HG03575 (cell line): Measurements from ENCODE around the gene IGSF11.

Experiments
- ATAC-seq: cut with Tn5 transposase; IDR thresholded peaks from one replicate; pipeline ENCODE4 v1.9.1; 2021; ENCODE audit not compliant: unreplicated experiment, insufficient number of reproducible peaks, low FRiP score; ENCODE audit errors: extremely low read depth

IGSF11 gene

DNA sequence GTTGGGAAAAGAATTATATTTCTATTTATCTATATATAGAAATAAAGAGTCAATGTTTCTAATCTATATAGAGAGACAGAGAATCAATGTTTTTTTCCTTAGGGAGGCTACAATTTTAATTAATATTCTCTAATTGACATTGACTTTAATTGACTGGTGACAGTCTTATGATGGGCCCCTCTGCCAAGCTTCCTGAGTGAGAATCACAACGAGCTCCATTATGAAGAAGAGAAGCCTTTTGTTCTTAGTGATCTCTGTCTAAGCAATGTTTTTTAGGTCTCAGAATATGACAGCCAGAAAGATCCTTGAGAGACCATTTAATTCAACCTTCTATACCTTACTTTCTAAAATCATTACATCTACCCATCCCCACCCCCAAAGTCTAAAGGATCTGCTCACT, 70.9 kb downstream of the IGSF11 start:
- ATAC-seq, result no peak

DNA sequence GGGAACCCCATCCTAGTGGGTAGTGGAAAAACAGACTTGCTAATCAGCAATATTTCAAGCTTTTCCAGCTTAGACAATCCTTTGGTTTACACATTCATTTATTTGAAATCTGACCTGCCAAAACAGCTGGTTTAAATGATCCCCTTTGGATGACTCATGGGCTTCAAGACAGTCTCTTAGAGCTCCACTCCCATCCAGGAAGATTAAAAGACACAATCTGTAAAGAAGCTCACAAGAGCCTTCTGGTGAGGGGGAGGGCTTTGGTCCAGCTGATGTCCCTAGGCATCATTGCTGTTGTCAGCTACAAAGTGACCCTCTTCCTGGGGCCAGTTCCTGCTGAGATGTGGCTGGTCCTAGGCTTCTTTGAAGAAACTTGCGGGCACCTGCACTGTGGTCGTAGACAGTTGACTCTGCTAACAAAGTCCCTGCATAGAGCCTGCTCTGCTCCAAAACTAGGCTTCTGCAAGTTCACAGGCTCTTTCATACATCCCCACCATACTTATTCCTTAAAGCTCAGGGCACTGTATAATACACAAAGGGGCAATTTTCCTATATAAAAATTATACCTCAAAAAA, 73.7 kb downstream of the IGSF11 start:
- no peak for ATAC-seq

DNA sequence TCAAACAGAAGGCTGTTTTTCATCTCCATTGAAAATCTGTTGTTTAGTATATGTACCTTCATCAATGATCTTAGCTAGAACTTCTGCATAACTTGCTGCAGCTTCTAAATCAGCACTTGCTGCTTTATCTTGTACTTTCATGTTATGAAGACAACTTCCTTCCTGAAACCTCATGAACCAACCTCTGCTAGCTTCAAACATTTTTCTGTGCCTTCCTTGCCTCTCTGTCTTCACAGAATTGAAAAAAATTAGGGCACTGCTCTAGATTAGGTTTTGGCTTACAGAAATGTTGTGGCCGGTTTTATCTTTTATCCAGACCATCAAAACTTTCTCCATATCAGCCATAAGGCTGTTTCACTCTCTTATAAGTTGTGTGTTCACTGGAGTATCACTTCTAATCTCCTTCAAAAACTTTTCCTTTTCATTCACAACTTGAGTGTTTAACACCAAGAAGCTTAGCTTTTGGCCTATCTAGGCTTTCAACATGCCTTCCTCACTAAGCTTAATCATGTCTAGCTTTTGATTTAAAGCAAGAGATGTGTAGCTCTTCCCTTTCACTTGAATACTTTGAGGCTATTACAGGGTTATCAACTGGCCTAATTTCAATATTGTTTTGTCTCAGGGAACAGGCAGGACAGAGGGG, 78.6 kb downstream of the IGSF11 start:
- ATAC-seq, result no peak

DNA sequence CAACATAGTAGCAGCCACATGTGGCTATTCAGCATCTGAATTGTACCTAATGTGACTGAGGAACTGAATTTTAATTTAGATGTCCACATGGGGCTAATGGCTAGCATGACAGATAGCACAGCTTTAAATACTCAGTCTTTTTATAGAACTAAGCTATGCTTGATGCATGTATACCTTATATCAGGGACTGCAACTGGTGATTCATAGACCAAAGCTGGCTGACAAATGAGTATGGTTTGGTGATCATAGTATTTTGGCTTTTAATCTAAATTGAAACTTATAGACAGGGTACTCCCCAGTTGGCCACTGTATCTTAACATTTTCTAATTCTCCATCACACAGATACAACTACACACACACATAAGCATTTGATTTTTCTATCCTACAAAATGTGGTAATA, 83.6 kb downstream of the IGSF11 start:
- ATAC-seq, result no peak

DNA sequence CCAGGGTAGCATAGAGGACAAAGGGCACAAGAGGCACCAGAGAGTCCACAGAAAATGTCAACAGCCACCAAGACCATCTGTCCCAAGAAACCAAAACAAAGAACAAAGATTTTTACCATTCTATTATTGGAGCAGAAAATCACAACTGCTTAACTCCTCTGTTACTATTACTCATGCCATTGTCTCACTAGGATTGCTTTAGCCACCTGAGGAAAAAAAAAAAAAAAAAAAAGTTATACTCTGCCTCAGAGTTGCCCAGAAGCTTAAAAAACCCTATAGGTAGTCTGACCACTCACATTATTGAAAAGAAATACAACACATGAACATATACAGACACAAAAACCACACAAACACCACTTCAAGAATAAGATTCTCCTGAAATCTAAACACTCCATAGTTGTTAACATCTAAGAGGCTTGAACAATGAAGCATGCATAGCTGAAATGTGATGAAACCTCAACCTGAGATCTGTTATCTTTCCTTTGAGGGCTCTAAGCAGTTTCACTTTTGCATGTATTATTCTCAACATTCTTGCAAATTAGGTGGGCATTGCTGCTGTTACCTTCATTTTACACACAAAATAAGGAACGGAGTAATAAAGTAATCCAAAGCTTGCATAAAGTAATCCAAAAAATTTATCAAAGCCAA, 85.4 kb downstream of the IGSF11 start:
- no peak for ATAC-seq

DNA sequence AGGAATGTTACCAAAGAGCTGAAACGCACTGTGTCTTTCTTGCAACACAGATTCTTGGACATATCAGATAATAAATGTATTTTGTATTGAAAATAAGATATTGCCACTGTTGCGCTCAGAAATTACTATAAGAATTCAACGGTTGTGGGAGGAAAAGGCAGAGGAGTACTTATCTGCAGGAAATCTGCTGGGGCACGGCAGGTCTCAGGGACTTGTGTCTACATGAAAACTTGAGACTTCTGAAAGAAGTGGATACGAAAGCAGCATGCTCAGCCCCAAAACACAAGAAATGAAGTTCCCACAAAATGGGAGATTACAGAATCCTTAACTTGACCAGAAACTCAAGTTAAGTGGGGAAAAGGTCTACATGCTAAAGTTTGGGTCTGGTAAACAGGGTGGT, 86.5 kb downstream of the IGSF11 start:
- no peak for ATAC-seq

DNA sequence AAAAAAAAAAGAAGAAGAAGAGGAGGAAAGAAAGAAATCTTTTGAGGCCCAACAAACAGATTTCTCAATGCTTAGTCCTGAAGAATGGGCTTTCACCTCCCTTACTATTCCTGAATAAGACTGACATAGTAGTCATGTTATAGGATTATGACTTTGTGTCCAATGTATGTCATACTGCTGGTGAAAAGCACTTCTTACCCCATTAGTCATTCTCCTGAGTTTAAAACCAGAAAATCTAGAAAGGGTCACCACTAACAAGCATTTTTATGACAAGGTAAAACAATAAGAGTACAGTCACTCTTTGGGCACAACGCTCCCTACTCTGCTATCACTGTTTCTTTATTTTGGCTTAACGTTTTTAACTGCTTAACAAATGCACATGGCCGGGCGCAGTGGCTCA, 88.2 kb downstream of the IGSF11 start:
- ATAC-seq, result no peak

DNA sequence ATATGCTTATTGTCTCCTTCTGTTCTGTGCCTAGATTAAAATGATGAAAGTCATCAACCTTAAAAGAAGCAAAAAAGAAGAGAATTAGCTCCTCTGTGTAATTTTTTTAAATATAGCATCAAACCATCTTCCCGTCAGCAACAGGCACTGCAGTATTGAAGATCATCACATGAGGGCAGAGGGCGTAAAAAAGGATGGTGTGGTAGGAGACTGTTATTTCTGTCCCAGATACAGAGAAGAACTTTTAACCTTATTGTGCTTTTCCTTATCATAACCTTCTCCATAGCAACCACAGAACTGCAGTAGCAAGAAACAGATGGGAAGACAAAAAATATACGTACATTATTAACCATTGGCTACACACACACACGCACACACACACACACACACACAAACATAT, 88.8 kb downstream of the IGSF11 start:
- no peak for ATAC-seq

DNA sequence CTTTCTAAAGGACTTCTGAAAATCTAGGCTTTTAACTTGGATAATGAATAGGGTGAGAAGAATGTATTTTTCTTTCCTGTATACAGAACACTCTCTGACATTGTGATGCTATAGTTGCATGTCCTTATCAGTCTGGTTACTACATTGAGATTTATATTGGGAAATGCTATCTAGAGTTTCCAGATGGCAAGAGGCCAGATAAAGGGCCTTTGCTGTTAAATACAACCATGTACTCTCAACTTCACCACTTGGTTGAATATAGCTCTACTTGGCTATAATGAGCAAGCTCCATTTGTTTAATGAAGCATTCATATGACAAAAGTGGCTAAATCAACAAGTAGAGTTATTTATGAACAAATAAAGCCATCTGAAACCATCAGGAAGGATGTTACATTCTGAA, 91.0 kb downstream of the IGSF11 start:
- no peak for ATAC-seq

DNA sequence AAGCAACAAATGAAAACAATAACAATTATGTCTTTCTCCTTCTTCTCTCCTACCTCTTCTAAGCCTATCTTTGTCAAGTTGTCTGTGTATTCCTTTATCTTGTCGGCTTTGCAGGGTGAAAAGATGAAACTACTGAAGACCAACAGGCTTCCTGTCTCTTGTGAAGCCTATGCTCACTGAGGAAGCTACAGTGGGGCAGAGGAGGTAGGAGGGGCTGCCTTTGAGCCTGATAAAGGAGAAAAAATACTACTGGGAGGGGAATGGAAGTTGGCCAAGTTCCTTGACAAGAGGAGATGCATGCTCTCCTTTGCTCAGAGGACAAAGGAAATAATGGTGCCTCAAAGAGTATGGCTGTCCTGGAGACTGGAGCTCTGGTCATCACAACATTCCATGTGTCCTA, 92.0 kb downstream of the IGSF11 start:
- no peak for ATAC-seq

DNA sequence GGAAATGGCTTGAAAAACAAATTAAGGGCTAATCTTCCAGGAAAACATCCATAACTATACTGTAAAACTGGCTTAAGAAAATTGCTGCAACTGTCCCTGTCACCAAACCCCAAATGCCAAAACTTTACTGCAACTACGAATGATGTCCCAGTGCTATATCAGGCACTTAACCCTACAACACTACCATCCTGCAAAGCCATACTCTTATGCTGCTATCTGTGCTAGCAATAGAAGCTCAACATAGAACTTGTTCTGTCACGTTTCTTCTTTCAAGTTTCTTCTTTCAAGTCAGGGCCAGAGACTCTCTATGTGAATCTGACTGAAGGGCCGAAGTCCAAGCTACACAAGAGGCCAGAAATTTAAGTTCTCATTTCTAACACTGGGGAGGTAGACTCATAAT, 92.5 kb downstream of the IGSF11 start:
- ATAC-seq, result no peak

DNA sequence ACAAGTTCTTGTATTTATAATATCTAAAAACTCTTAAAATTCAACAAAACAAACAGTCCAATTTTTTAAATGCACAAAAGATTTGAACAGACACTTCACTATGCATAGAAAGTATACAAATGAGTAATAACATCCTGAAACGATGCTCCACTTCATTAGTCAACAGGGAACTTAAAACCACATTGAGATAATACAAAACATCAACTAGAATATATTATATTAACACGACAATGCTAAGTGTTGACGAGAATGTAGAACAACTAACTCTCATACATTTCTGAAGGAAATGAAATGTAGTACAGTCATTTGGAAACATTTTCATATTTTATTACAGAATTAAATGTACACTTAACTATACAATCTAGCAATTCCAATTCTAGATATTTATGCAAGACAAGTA, 93.4 kb downstream of the IGSF11 start:
- no peak for ATAC-seq

DNA sequence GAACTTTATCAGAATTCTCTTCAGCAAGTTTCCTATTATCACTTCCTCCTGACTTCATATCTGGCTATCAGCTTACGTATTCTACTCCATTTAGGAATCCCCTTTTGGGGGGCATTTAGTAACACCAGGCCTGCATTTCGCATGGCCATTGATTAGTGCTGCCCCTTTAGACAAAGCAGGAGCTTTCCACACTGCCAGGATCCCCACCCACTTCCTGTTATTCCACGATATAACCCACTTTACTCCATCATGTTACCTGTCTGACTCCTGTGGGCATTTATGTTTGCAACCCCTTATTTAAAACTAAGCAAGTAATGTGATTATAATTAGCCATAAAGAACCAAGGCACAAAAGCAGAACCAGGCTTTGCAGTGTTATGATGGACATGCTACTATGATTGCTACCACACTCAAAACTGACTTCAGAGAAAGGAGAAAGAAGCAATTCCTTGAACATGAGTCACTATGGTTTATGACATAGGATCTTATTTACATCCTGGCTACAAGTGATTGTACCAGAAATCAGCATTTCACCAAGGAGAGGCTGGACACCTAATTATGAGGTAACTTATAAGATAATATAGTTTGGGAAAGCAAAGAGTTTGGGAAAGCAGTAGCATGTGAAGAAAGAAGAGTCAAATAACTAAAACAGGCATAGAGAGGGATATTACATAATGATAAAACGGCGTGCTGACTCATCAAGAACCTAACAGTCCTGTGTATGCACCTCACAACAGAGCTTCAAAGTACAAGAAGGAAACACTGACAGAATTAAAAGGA, 96.3 kb downstream of the IGSF11 start:
- no peak for ATAC-seq

DNA sequence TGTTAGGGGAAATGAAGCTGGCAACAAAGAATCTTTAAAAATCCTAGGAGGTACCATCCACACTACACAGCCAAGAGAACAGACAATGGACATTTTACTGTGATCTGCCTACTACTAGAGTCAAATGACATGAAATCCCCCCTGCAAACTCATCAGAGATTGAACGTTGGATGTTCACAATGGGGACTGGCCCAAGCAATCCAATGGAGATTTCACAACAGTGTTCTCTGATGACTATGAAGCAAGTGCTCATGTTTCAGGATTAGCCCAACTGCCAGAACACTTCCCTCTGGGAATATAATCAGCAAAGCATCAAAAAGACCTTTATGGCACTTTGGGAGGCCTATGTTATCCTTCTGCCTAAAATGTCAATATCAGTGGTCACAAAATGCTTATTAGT, 97.8 kb downstream of the IGSF11 start:
- no peak for ATAC-seq

DNA sequence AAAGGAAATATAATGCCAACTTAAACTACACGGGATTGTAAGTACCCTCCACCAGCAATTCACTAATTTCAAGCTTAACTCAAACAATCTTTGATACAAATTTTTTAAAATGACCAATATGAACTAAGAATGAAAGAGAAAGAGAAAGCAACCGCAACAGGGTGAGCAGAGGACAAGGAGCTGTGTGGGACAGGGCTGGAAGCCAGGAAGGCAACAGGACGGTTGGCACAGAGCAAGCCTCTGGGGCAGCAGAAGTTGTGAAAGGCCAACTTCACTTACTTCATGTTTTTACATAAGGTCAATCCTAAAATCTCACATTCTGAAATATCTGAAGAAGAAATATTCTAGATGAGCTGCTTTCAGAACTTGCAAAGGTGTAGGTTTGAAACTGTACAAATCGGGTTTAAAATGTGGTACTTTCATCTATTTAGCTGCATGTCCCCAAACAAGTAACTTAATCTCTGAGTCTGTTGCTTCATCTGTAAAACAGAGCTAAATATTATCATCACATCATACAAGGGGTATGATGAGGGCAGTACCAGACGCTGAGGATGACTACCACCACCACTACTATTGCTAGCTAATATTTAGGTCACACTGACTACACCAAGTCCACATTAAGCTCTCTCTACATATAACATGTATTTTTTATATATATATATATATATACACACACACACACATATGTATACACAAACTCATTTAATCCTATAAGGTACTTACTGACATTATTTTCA, 101.7 kb downstream of the IGSF11 start:
- ATAC-seq, result no peak

DNA sequence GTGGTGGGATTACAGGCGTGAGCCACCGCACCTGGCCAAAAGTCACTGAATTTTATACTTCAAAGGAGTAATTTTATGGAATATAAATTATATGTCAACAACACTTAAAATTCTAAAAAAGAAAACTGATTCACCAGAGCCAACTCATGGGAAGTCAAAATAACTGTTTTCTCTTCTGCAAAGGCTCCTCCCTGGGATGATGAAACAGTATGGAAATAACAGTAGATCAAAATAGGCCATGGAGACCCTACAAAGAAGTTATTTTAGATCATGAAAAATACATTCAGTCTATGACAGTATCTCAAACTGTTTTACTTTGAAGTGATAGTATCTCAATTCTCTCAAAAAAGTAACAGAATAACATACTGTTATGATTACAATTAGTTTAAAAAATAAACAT, 102.7 kb downstream of the IGSF11 start:
- no peak for ATAC-seq

DNA sequence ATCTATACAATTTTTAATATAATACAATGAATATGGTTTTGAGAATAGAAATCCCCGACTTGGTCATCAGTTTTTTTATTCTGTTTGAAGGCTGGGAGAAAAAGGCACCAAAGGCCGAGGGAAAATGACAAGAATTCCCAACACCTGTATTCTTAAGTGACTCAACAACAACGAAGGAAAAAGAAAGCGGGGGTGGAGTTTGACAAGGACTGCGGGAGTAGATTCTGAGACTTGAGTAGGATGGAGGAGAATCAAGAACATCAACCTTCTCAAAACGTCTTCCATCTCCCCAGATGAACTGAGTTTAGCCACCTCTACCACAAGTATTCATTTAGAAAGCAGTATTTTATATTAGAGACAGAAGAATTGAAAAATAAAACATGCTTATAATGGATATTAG, 107.2 kb downstream of the IGSF11 start:
- ATAC-seq, result no peak

DNA sequence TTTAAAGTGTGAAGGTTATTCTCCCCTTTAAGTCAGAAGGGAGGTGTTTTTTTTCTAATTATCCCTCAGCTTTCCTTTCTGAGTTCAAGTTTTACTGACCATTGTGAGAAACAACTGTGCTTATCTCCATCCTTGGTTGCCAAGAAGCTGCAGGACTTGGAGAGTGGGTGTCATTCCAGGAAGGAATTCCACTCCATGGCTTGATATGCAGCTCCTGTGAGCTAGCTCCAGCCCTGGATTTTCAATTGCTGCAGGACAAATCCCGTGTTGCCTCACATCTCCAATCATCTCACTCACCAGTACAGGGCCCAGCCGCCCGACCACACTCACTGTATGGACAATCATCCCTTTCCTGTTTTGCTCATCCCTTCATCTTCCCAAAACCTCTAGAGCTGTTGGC, 122.5 kb downstream of the IGSF11 start:
- no peak for ATAC-seq

DNA sequence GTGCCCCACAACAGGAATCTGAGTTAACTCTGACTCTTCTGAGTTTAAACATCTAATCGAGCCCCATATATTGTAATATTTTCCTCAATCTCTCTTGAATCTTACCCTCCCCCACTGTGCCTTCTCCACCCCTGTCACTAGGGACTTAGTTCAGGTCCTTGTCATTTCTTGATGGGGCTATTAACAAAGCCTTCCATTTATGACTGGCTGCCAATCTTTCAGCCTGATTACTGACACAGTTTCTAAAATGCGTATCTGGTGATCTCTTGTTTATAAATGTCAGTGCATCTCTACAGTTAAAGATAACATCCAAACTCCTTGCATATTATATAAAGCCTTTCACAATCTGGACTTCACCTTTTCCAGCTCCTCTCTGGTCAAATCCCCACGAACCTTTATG, 124.3 kb downstream of the IGSF11 start:
- ATAC-seq, result no peak
